Loucy (cell line): ENCODE measurements around the gene KRTAP9-3.

Source experiments
- H2AFZ ChIP-seq: fragments of 200-600 bp; sonication (generic); 2 replicates; pipeline ENCODE4 v1.6.0; 2016; ENCODE audit warnings: antibody characterized with exemption, mild to moderate bottlenecking, low read length, moderate library complexity
- H3F3A ChIP-seq: fragments of 200-600 bp; 2 replicates; pipeline ENCODE4 v1.6.0; 2016; ENCODE audit warnings: antibody characterized with exemption, low read depth, mild to moderate bottlenecking
- H3K27me3 ChIP-seq: fragments of 200-600 bp; sonication (generic); 2 replicates; pipeline ENCODE4 v1.6.1; 2014; ENCODE audit warnings: low read length, mild to moderate bottlenecking; ENCODE audit not compliant: insufficient read depth, poor library complexity, severe bottlenecking
- H3K36me3 ChIP-seq: fragments of 200-600 bp; sonication (generic); 2 replicates; pipeline ENCODE4 v1.6.1; 2016; ENCODE audit warnings: low read length; ENCODE audit not compliant: insufficient read depth
- H3K4me1 ChIP-seq: fragments of 200-600 bp; sonication (generic); 2 replicates; pipeline ENCODE4 v1.5.1; 2014; ENCODE audit warnings: low read length, mild to moderate bottlenecking; ENCODE audit not compliant: insufficient read depth, poor library complexity, severe bottlenecking
- H3K4me2 ChIP-seq: fragments of 200-600 bp; sonication (generic); 2 replicates; pipeline ENCODE4 v1.6.0; 2014; ENCODE audit warnings: antibody characterized with exemption, low read length, low read depth, mild to moderate bottlenecking; ENCODE audit not compliant: poor library complexity, severe bottlenecking
- H3K4me3 ChIP-seq: fragments of 200-600 bp; sonication (generic); 2 replicates; pipeline ENCODE4 v1.5.1; 2014; ENCODE audit warnings: low read length, mild to moderate bottlenecking, mixed read lengths; ENCODE audit not compliant: poor library complexity, severe bottlenecking
- H3K79me2 ChIP-seq: fragments of 200-600 bp; sonication (generic); 2 replicates; pipeline ENCODE4 v1.6.1; 2014; ENCODE audit warnings: low read length; ENCODE audit not compliant: insufficient read depth
- H3K9ac ChIP-seq: fragments of 200-600 bp; sonication (generic); 2 replicates; pipeline ENCODE4 v1.6.0; 2014; ENCODE audit warnings: mild to moderate bottlenecking, low read depth, low read length, moderate library complexity; ENCODE audit not compliant: poor library complexity, severe bottlenecking
- H3K9me2 ChIP-seq: fragments of 200-600 bp; sonication (generic); replicated peaks from 2 replicates; pipeline ENCODE4 v1.6.1; 2016; ENCODE audit warnings: low read depth, low read length, mixed read lengths
- H3K9me3 ChIP-seq: fragments of 200-600 bp; sonication (generic); 2 replicates; pipeline ENCODE4 v1.6.1; 2014; ENCODE audit warnings: mild to moderate bottlenecking, antibody characterized with exemption, low read length, low read depth; ENCODE audit not compliant: insufficient read depth
- H4K20me1 ChIP-seq: fragments of 200-600 bp; sonication (generic); 2 replicates; pipeline ENCODE4 v1.6.0; 2014; ENCODE audit warnings: antibody characterized with exemption, low read length, mild to moderate bottlenecking; ENCODE audit not compliant: insufficient read depth, poor library complexity, severe bottlenecking
- CTCF ChIP-seq: fragments of 200-600 bp; sonication (generic); conservative IDR thresholded peaks from 2 replicates; pipeline ENCODE4 v1.5.1; 2014; ENCODE audit warnings: mild to moderate bottlenecking, antibody characterized with exemption, low read length
- EZH2phosphoT487 ChIP-seq: fragments of 200-600 bp; IDR thresholded peaks from 2 replicates; pipeline ENCODE4 v1.6.1; 2018; ENCODE audit warnings: antibody characterized with exemption, mild to moderate bottlenecking, moderate library complexity, borderline replicate concordance

KRTAP9-3 gene

GRCh38 chr17:41278176-41278955 is 46.1 kb downstream of the KRTAP9-3 start:
- H4K20me1 ChIP-seq: no peaks in the 10 kb centered on the region
- no peaks in the 10 kb centered on the region for H3K9me3 ChIP-seq

More at GRCh38 chr17:41278176-41278955, 46.1 kb downstream of the KRTAP9-3 start:
- TF ChIP-seq EZH2phosphoT487 (no peak), CTCF (no peak)
- Histone ChIP-seq H3K36me3 (no peaks in the 10 kb centered on the region), H3K9me2 (no peaks in the 10 kb centered on the region), H2AFZ (no peak overlapping the region), H3K4me2 (no peak overlapping the region), H3K4me3 (no peak overlapping the region), H3K4me1 (peaks cover under 1% of the 10 kb centered on the region), H3K27me3 (no peaks in the 10 kb centered on the region), H3K79me2 (no peaks in the 10 kb centered on the region), H3F3A (no peaks in the 10 kb centered on the region), H3K9ac (no peak overlapping the region)
